Endodermal cell (in vitro differentiated cells): Measurements from ENCODE around the gene SLC2A6. TPM values are rescaled to one million over a fixed set of nuclear protein-coding genes. Genes with fewer than 3 reads are reported as not detected.

Experiments used
- DNase-seq: peaks from one replicate; pipeline ENCODE4 v3.0.0-alpha.2; 2017
- H3K27ac ChIP-seq: 2 replicates; pipeline ENCODE4 v1.5.1; 2013; ENCODE audit warnings: mild to moderate bottlenecking, low read depth, low read length, moderate library complexity
- H3K27me3 ChIP-seq: 2 replicates; pipeline ENCODE4 v1.6.1; 2013; ENCODE audit warnings: mild to moderate bottlenecking, low read length, moderate library complexity; ENCODE audit not compliant: insufficient read depth, control insufficient read depth, poor library complexity, severe bottlenecking
- H3K36me3 ChIP-seq: 2 replicates; pipeline ENCODE4 v1.7.0; 2013; ENCODE audit warnings: mild to moderate bottlenecking, low read length, moderate library complexity; ENCODE audit not compliant: control insufficient read depth, insufficient read depth
- H3K4me1 ChIP-seq: one replicate; pipeline ENCODE4 v1.7.0; 2013; ENCODE audit warnings: low read length; ENCODE audit not compliant: control insufficient read depth, insufficient read depth
- H3K4me3 ChIP-seq: 2 replicates; pipeline ENCODE4 v1.5.1; 2013; ENCODE audit warnings: mild to moderate bottlenecking, low read length, moderate library complexity
- H3K9ac ChIP-seq: 2 replicates; pipeline ENCODE4 v1.6.1; 2013; ENCODE audit warnings: mild to moderate bottlenecking, low read length, moderate library complexity; ENCODE audit not compliant: poor library complexity, severe bottlenecking; ENCODE audit errors: extremely low read depth
- H3K9me3 ChIP-seq: 2 replicates; pipeline ENCODE4 v1.6.1; 2013; ENCODE audit warnings: mild to moderate bottlenecking, low read length, moderate library complexity; ENCODE audit not compliant: control insufficient read depth
- H3K27ac Mint-ChIP-seq: 2 replicates; pipeline ENCODE4 v1.8.0; 2020; ENCODE audit warnings: mixed read lengths
- H3K27me3 Mint-ChIP-seq: 2 replicates; pipeline ENCODE4 v1.8.0; 2021; ENCODE audit warnings: mild to moderate bottlenecking, mixed read lengths; ENCODE audit not compliant: insufficient read depth
- H3K36me3 Mint-ChIP-seq: 2 replicates; pipeline ENCODE4 v1.8.0; 2020; ENCODE audit warnings: low read depth, mixed read lengths
- H3K4me1 Mint-ChIP-seq: 2 replicates; pipeline ENCODE4 v1.8.0; 2020; ENCODE audit warnings: mixed read lengths
- H3K4me3 Mint-ChIP-seq: 2 replicates; pipeline ENCODE4 v1.8.0; 2020; ENCODE audit warnings: mild to moderate bottlenecking, moderate library complexity, mixed read lengths
- H3K9me3 Mint-ChIP-seq: 2 replicates; pipeline ENCODE4 v1.8.0; 2020; ENCODE audit warnings: mild to moderate bottlenecking, mixed read lengths
- WGBS, 2 experiments: methylation state at CpG; one replicate each; pipeline versions ENCODE4 v1.1.5 to v1.1.7; 2013; ENCODE audit warnings: missing lambda C conversion rate in 2 of 2, mixed read lengths in 1 of 2; ENCODE audit not compliant: insufficient coverage in 1 of 2, insufficient read length in 1 of 2; 5-methylcytosine and 5-hydroxymethylcytosine counted together
- total RNA-seq, 2 donors: library from RNA; stranded (reverse); fragmentation: NEBNext Ultra II Directional in 1 of 2; extraction: Animal tissue kit (Norgen Biotek cat#: 25700) in 1 of 2; gene quantifications; 2 replicates in 1 of 2; 3 replicates in 1 of 2; pipeline ENCODE4 v1.2.1, GENCODE V29; 2021
- TF ChIP-seq, protein P1 (sequence below): fragments of 200-600 bp; sonication (generic); conservative IDR thresholded peaks from 2 replicates; pipeline ENCODE4 v1.5.0; 2021; ENCODE audit warnings: antibody characterized with exemption, mild to moderate bottlenecking

SLC2A6 gene
- total RNA-seq, 2 donors from 2014 or later = 11.6 to 17.7 TPM

DNA sequence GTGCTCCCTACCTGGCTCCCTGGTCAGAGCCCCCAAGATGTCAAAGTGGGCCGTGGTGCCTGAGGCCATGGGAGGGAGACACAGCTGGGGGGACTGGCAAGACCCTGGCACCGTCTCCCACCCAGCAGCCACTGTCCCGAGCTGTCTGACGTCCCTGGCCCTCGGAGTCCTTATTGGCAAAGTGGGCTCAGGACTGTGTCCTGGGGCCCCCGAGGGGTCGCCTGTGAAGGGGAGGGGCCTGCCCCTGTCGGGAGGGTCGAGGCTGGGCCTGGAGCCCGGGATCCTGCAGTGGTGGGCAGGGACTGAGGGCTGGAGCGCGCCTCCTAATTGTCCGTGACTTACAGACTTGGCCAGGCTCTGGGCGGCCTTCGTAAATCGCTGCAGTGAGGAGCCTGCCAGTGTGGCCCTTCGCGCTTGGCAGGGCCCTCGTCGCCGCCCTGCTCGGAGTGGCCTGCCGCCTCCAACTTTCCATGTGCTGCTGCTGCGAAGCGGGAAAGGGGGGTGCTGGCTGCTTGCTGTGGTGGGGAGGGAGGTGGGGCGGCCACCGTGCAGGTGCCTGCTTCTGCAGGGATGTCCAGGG, 32.1 kb upstream of the SLC2A6 start:
- Mint-ChIP-seq H3K4me3 (no peak overlapping the region), H3K36me3 (no peaks in the 10 kb centered on the region), H3K27me3 (no peaks in the 10 kb centered on the region), H3K9me3 (no peaks in the 10 kb centered on the region), H3K27ac (no peak overlapping the region), H3K4me1 (peaks cover 8% of the 10 kb centered on the region)
- Histone ChIP-seq H3K9ac (no peak overlapping the region), H3K9me3 (no peaks in the 10 kb centered on the region), H3K4me3 (no peak overlapping the region), H3K4me1 (peaks cover 5% of the 10 kb centered on the region), H3K36me3 (no peaks in the 10 kb centered on the region), H3K27me3 (no peaks in the 10 kb centered on the region), H3K27ac (no peak overlapping the region)
- TF ChIP-seq, protein P1, sequence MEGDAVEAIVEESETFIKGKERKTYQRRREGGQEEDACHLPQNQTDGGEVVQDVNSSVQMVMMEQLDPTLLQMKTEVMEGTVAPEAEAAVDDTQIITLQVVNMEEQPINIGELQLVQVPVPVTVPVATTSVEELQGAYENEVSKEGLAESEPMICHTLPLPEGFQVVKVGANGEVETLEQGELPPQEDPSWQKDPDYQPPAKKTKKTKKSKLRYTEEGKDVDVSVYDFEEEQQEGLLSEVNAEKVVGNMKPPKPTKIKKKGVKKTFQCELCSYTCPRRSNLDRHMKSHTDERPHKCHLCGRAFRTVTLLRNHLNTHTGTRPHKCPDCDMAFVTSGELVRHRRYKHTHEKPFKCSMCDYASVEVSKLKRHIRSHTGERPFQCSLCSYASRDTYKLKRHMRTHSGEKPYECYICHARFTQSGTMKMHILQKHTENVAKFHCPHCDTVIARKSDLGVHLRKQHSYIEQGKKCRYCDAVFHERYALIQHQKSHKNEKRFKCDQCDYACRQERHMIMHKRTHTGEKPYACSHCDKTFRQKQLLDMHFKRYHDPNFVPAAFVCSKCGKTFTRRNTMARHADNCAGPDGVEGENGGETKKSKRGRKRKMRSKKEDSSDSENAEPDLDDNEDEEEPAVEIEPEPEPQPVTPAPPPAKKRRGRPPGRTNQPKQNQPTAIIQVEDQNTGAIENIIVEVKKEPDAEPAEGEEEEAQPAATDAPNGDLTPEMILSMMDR = no peak
- 86 to 92% methylated on average over 12 to 27 of the region's 27 CpGs for WGBS, 2 experiments
- no peak for DNase-seq

DNA sequence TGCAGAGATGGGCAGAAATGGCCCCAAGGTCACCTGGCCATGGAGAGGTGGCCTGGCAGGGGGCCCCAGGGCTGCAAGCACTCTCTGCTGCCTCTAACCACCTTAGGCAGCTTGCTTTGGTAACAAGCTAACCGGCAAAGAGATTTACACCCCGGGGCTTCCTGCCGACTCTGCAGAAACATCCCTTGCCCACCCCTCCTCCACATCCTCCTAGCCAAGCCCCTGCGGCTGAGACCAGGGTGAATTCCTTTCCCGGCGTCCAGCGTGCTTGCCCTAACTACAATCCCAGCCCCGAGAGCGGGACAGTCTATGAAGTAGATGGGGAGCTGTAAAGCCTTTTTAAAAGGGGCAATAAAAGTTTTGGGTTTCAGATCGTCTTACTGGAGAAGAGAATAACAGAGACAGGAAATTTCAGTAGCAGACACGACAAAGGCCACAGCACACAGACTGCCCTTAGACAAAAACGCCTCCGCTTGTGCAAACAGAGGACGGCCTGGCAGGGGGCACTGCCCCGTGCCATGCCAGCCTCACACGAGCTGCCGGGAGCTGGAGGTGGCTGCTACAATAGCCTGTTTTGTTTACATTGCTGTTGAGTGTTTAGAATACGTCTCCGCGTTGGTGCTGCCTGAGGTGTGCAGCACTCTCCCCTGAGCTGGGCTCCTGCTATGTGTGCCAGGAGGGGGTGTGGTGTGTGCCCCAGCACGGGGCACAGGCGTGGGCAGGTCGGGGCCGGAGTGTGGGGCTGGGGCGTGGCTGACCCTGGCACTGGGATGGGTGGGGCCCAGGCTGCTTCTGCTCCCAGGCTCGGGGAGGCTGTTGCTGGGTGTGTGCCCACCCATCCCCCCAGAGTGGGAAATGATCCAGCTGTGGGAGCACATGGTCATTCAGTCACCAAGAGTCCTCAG, 30.5 kb upstream of the SLC2A6 start:
- Mint-ChIP-seq H3K4me3 (no peak overlapping the region), H3K27ac (peak overlapping the region; percentile 44), H3K4me1 (peaks cover 8% of the 10 kb centered on the region), H3K9me3 (no peaks in the 10 kb centered on the region), H3K27me3 (no peaks in the 10 kb centered on the region), H3K36me3 (no peaks in the 10 kb centered on the region)
- peak; percentile 91 for DNase-seq
- H3K27me3 ChIP-seq = no peaks in the 10 kb centered on the region
- H3K4me3 ChIP-seq = peak overlapping the region; percentile 56
- H3K9ac ChIP-seq = no peak overlapping the region
- TF ChIP-seq, protein P1 = no peak
- peak overlapping the region; percentile 53 for H3K27ac ChIP-seq
- 33 to 35% methylated on average over 3 to 26 of the region's 26 CpGs for WGBS, 2 experiments
- H3K36me3 ChIP-seq = no peaks in the 10 kb centered on the region
- H3K4me1 ChIP-seq = peaks cover 5% of the 10 kb centered on the region
- no peaks in the 10 kb centered on the region for H3K9me3 ChIP-seq

DNA sequence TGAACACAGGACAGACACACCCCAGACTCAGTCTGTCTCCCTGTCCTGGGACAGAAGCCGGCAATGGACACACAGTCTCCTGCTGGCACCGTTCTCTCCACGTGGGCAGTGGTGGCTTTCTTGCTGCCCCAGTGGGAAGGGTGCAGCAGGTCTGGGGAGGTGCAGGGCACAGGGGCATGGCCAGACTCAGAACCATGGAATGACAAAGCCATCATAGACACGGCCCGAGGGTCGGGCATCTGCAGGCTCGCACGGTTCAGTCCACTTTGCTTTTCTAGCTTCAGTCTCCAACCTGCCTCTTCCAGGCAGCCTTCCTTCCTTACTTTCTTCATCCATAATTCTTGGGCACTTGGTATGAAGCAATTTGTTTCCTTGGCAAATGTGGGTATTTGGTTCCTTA, 29.1 kb upstream of the SLC2A6 start:
- H3K27me3 ChIP-seq = no peaks in the 10 kb centered on the region
- WGBS, 2 experiments = 94 to 96% methylated on average over 8 of the region's 8 CpGs
- TF ChIP-seq, protein P1 = no peak
- H3K27ac Mint-ChIP-seq = no peak overlapping the region
- no peaks in the 10 kb centered on the region for H3K36me3 ChIP-seq
- no peak overlapping the region for H3K4me3 ChIP-seq
- H3K27me3 Mint-ChIP-seq = no peaks in the 10 kb centered on the region
- H3K9me3 Mint-ChIP-seq = peaks cover 9% of the 10 kb centered on the region
- no peak overlapping the region for H3K4me3 Mint-ChIP-seq
- no peak for DNase-seq
- no peaks in the 10 kb centered on the region for H3K36me3 Mint-ChIP-seq
- peaks cover 8% of the 10 kb centered on the region for H3K4me1 Mint-ChIP-seq
- peaks cover 5% of the 10 kb centered on the region for H3K4me1 ChIP-seq
- H3K9ac ChIP-seq = no peak overlapping the region
- no peak overlapping the region for H3K27ac ChIP-seq
- H3K9me3 ChIP-seq = no peaks in the 10 kb centered on the region
